ENCODE results near the gene B3GLCT. TPM values are rescaled to one million over a fixed set of nuclear protein-coding genes. Genes with fewer than 3 reads are reported as not detected.

B3GLCT gene
- total RNA-seq, 2 donors from 2014 or later: 3.1 to 3.2 TPM

DNA sequence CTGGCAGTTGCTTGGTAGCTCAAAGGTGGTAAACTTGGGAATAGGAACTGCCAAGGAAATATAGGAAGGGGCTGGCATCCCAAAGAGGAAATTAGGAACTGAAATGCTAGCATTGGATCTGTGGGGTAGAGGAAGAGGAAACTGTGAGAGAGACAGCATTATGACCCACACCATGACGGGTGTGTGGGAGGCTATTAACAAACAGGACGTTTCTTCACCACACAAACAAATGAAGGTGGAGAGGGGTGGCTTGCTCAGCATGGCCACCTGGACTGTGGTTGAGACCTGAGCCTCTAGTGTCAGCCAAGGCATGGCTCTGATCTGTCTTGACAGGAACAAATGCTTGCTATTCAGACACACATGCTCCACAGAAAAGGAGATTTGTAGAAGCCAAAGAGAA, 178.2 kb downstream of the B3GLCT start:
- Mint-ChIP-seq H3K36me3 (no peaks in the 10 kb centered on the region), H3K9me3 (no peaks in the 10 kb centered on the region), H3K27ac (no peak overlapping the region)
- ATAC-seq (no peak), DNase-seq (ENCODE audit: low spot score in 2 of 2) (no peak)

DNA sequence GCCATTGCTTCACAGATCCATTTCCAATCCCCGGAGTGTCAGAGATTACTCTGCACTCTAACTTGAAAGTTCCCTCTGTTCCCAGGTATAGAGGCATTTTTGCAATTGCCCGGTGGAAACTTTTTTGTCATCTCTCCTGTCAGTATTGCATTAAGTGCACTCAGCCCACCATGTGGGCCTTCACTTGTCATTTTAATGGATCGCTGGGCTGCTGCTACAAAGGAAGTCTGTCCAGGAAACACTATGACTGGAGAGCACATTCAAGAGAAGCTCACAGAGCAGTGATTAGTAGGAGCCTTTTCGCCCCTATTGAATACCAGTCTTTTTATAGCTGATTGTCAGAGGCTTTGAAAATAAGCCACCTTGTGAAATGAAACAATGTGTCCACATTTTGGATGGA, 180.9 kb downstream of the B3GLCT start:
- ATAC-seq: no peak
- no peak for DNase-seq (ENCODE audit: low spot score in 2 of 2)
- Mint-ChIP-seq H3K36me3 (no peaks in the 10 kb centered on the region), H3K9me3 (no peaks in the 10 kb centered on the region), H3K27ac (no peak overlapping the region)

Other genes starting within 250 kb of the B3GLCT start
- gene HSPH1, start 38.1 kb upstream of the B3GLCT start, total RNA-seq: 100 to 1,000 TPM; 165 to 253 TPM

All from activated naive CD4-positive, alpha-beta T cell treated with anti-CD3 and anti-CD28 coated beads, Interleukin-2, amount 50 U/mL, for 72 hours (primary cell).